Measurements from ENCODE around the gene B9D1. TPM values are rescaled to one million over a fixed set of nuclear protein-coding genes. Genes with fewer than 3 reads are reported as not detected.

The B9D1 gene
- total and polyA plus RNA-seq, 2 of the 13 experiments (the other 11 are each of a cell fraction or from before 2014, with no cell fraction given), result 27.7 to 31.1 TPM

GRCh38 chr17:19378416-19379360 lies 16.2 kb upstream of the B9D1 start, which contains the start of gene MAPK7 (continued):
- TF ChIP-seq ZNF281 (CRISPR knock-in tag; IDR thresholded peaks at IDR 0.05; ENCODE audit: borderline replicate concordance) (peak; percentile 19; the same call in 1 of the 2 replicates), POLR2AphosphoS2 (IDR thresholded peaks at IDR 0.05; ENCODE audit: low read depth, low read length) (no peak), ZNF577 (CRISPR knock-in tag; IDR thresholded peaks at IDR 0.05; ENCODE audit: borderline replicate concordance, low read depth) (no peak), MNT (IDR thresholded peaks at IDR 0.05) (no peak), THAP9 (CRISPR knock-in tag; IDR thresholded peaks at IDR 0.05; ENCODE audit: borderline replicate concordance) (no peak; the same call in 1 of the 2 replicates), POGZ (CRISPR knock-in tag; IDR thresholded peaks at IDR 0.05) (no peak), SNAPC4 (CRISPR knock-in tag; IDR thresholded peaks at IDR 0.05) (0 out of 2 replicates have a peak, but pooled peaks have one; percentile 25), NFKB2 (CRISPR knock-in tag; IDR thresholded peaks at IDR 0.05; ENCODE audit: borderline replicate concordance) (no peak), ZBTB10 (CRISPR knock-in tag; IDR thresholded peaks at IDR 0.05; ENCODE audit: borderline replicate concordance) (no peak), ASH2L (IDR thresholded peaks at IDR 0.05; ENCODE audit: insufficient read length, low read depth, low read length) (peak; percentile 11)
